Aorta (tissue), 5 donors: ENCODE data around the gene NUAK2. TPM values are rescaled to one million over a fixed set of nuclear protein-coding genes. Genes with fewer than 3 reads are reported as not detected.

Source experiments
- ATAC-seq: fragments of 200-7000 bp; cut with Tn5 transposase; one replicate; pipeline ENCODE4 v1.9.1; 2022; ENCODE audit warnings: moderate library complexity; ENCODE audit not compliant: low FRiP score
- DNase-seq, 2 donors: peaks; one replicate each; pipeline ENCODE4 v3.0.0-alpha.2; 2020
- H3K27ac ChIP-seq, 2 donors: one replicate each; pipeline ENCODE4 v1.5.1; 2013; ENCODE audit warnings: low read length in 2 of 2, mild to moderate bottlenecking in 2 of 2, moderate library complexity in 2 of 2, control low read depth in 1 of 2, inconsistent platforms in 1 of 2, low read depth in 1 of 2
- H3K27me3 ChIP-seq, 2 donors: one replicate each; pipeline ENCODE4 v1.6.1; 2013; ENCODE audit warnings: control low read depth in 1 of 2, low read length in 1 of 2, mild to moderate bottlenecking in 1 of 2, moderate library complexity in 1 of 2; ENCODE audit not compliant: insufficient read depth in 2 of 2, control insufficient read depth in 1 of 2
- H3K36me3 ChIP-seq, 2 donors: one replicate each; pipeline ENCODE4 v1.6.1; 2013; ENCODE audit warnings: control low read depth in 1 of 2, low read length in 1 of 2, mild to moderate bottlenecking in 1 of 2; ENCODE audit not compliant: insufficient read depth in 2 of 2, control insufficient read depth in 1 of 2
- H3K4me1 ChIP-seq, 2 donors: one replicate each; pipeline ENCODE4 v1.6.1; 2013; ENCODE audit warnings: low read length in 2 of 2, control low read depth in 1 of 2, mild to moderate bottlenecking in 1 of 2, moderate library complexity in 1 of 2; ENCODE audit not compliant: insufficient read depth in 2 of 2, control insufficient read depth in 1 of 2
- H3K4me3 ChIP-seq, 2 donors: one replicate each; pipeline ENCODE4 v1.5.1; 2013; ENCODE audit warnings: low read length in 2 of 2, control low read depth in 1 of 2, mild to moderate bottlenecking in 1 of 2
- H3K9me3 ChIP-seq: one replicate; pipeline ENCODE4 v1.6.1; 2013; ENCODE audit warnings: mild to moderate bottlenecking, low read length; ENCODE audit not compliant: control insufficient read depth
- WGBS, 2 donors: extraction: QIAGEN DNeasy Blood & Tissue Kit; methylation state at CpG; one replicate each; pipeline ENCODE4 v1.1.7; 2013; 5-methylcytosine and 5-hydroxymethylcytosine counted together
- intact Hi-C, 2 donors: fragments of 100-400 bp; cut with DNase I; formaldehyde crosslinking; loops; one replicate each; pipeline versions ENCODE4 v1.14.2 to v1.15.0; 2022
- polyA plus RNA-seq, 2 donors: library from polyadenylated mRNA; stranded (reverse); fragments of 200-250 nt; gene quantifications; one replicate each; pipeline ENCODE4 v1.2.3, GENCODE V29; 2013
- total RNA-seq, 2 donors: library from RNA; stranded (reverse); fragmentation: NEBNext Ultra II Directional; extraction: Animal tissue kit (Norgen Biotek cat#: 25700); gene quantifications; one replicate each; pipeline ENCODE4 v1.2.1, GENCODE V29; 2021
- donor health status: healthy with polysubstance abuse.
- donor health status: Bipolar disorder and iron deficiency.
- donor health status: DM: no; HTN: no; CAD: no.
- donor health status: DM: no; HTN: no; CAD: no.
- donor health status: DM: yes; HTN: yes; CAD: no.

The NUAK2 gene
- total and polyA plus RNA-seq, 4 donors: 0.49 to 3.0 (median 2.1) TPM

DNA sequence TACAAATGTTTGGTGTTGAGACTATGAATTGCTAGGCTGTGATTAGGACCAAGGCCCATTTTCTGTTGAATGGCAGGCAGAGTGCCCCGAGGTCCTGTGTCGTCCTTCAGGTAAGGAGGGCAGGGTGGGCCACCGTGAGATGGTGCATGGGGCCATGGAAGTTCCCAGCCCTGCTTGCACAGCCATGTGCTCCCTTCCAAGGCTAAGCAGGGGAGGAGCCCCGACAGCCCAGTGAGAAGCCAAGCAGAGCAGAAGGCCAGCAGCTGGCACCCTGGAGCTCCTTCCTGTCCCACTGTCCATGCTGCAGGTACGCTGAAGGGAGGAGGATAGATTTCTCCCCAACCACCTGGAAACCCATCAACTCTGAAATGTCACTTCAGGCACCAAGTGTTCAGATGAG is 8.2 kb upstream of the NUAK2 start:
- H3K27ac ChIP-seq: no peak overlapping the region
- no peaks in the 10 kb centered on the region for H3K27me3 ChIP-seq
- no peaks in the 10 kb centered on the region for H3K4me1 ChIP-seq
- no peaks in the 10 kb centered on the region for H3K9me3 ChIP-seq
- no peak overlapping the region for H3K4me3 ChIP-seq
- WGBS, 2 donors: 81 to 89% methylated on average over 5 of the region's 5 CpGs
- DNase-seq: no peak
- ATAC-seq: peak; percentile 12
- intact Hi-C loops: loop anchor here in 1 of 2 donors (10.0 kb wide), 1 partner anchor 195 kb away; no protein-coding TSS in a partner anchor
- H3K36me3 ChIP-seq: no peaks in the 10 kb centered on the region

DNA sequence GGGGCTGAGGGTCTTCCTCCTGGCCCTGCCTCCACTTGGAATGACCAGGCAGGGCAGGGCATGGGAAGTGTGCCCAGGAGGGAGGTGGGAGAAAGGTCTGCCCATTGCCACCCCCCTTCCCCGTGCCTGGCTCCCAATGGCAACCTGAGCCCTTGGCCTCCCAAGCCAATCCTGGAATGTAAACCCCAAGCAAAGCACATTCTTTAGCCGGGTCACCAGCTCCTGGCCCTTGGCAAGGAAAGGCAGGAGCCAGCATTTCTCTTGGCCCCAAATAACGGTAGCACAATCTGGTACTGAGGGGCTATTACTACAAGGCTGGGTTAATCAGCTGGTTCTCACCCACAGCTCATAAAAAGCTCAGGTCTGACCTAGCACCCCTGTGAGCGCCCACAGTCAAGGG is 6.9 kb upstream of the NUAK2 start:
- Histone ChIP-seq H3K36me3 (no peaks in the 10 kb centered on the region), H3K27ac (no peak overlapping the region), H3K27me3 (no peaks in the 10 kb centered on the region), H3K9me3 (no peaks in the 10 kb centered on the region), H3K4me3 (no peak overlapping the region), H3K4me1 (no peaks in the 10 kb centered on the region)
- intact Hi-C loops: no loop called here
- 49 to 52% methylated on average over 4 of the region's 4 CpGs for WGBS, 2 donors
- DNase-seq (no peak), ATAC-seq (no peak)

DNA sequence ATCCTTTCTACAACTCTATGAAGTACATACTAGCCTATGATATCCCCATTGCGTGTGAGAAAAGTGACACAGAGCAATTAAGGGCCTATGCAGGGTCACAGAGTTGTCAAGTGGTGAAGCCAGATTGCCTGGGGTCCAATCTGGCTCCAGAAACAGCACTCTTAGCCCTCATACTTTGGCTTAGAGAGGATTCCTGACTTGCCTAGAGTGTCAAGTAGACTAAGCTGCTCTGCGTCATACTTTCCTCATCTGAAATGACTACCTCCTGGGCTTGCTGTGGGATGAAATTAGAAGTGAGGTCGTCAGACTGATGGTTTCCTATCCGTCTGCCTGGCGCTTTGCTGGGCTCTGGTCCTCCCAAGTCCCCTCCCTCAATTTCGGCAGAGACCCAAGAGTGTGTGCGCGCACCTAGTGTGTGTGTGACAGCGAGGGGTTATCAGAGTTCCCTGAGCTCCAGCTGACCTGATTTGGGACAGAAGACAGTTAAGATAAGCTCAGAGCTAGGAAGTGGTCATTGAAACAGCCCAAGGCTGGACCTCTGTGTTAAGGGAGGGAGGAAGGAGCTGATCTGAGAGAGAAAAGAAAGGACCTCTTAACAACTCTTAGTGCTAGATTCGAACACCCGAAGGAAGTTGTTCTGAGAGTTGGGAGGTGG is 5.4 kb upstream of the NUAK2 start:
- Histone ChIP-seq H3K4me3 (no peak overlapping the region), H3K27me3 (no peaks in the 10 kb centered on the region), H3K27ac (no peak overlapping the region), H3K9me3 (no peaks in the 10 kb centered on the region), H3K4me1 (no peaks in the 10 kb centered on the region), H3K36me3 (no peaks in the 10 kb centered on the region)
- 76 to 83% methylated on average over 11 of the region's 11 CpGs for WGBS, 2 donors
- intact Hi-C loops: no loop called here
- DNase-seq: no peak
- no peak for ATAC-seq

GRCh38 chr1:205325334-205325884 is 3.9 kb upstream of the NUAK2 start:
- Histone ChIP-seq H3K27me3 (no peaks in the 10 kb centered on the region), H3K9me3 (no peaks in the 10 kb centered on the region), H3K27ac (no peak overlapping the region), H3K4me3 (no peak overlapping the region), H3K4me1 (no peaks in the 10 kb centered on the region), H3K36me3 (no peaks in the 10 kb centered on the region)
- DNase-seq (no peak), ATAC-seq (peak; percentile 55)
- intact Hi-C loops: loop anchor here (1.0 to 2.0 kb wide), 2 partner anchors 52 to 53 kb away; no protein-coding TSS in a partner anchor
- 31 to 34% methylated on average over 6 of the region's 6 CpGs for WGBS, 2 donors

GRCh38 chr1:205324781-205325180 is 3.2 kb upstream of the NUAK2 start:
- WGBS, 2 donors: 54 to 61% methylated on average over 6 of the region's 6 CpGs
- no peak for ATAC-seq
- intact Hi-C loops: loop anchor here (1.0 to 2.0 kb wide), 2 partner anchors 51 to 52 kb away; no protein-coding TSS in a partner anchor

GRCh38 chr1:205323794-205324193 is 2.2 kb upstream of the NUAK2 start:
- Histone ChIP-seq H3K27me3 (no peaks in the 10 kb centered on the region), H3K4me3 (no peak overlapping the region), H3K9me3 (no peaks in the 10 kb centered on the region), H3K4me1 (no peaks in the 10 kb centered on the region), H3K36me3 (no peaks in the 10 kb centered on the region), H3K27ac (no peak overlapping the region)
- intact Hi-C loops: loop anchor here in 1 of 2 donors (2.0 kb wide), 1 partner anchor 51 kb away; no protein-coding TSS in a partner anchor
- no peak for ATAC-seq
- WGBS, 2 donors: 92 to 98% methylated on average over 6 of the region's 6 CpGs
- no peak for DNase-seq

More at GRCh38 chr1:205324781-205325180, 3.2 kb upstream of the NUAK2 start:
- no peak overlapping the region for H3K27ac ChIP-seq
- H3K36me3 ChIP-seq: no peaks in the 10 kb centered on the region
- DNase-seq: no peak
- H3K27me3 ChIP-seq: no peaks in the 10 kb centered on the region
- H3K9me3 ChIP-seq: no peaks in the 10 kb centered on the region
- H3K4me1 ChIP-seq: no peaks in the 10 kb centered on the region
- no peak overlapping the region for H3K4me3 ChIP-seq

DNA sequence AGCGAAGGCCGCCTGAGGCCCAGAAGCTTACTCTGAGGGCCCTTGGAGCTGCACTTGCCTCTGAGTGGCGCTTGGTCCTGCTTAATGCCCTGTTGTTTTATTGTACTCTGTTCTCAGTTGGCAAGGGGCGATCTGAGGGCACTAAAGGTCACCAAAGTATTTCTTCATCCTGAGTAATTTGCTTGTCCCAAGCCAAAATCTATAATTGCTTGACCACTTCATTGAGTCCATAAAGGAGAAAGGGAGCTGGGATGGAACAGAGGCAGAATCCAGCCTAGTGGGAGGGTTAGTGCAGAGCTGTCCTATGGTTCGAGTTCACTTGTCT is 376 bp upstream of the NUAK2 start:
- ATAC-seq (no peak), DNase-seq (no peak)
- Histone ChIP-seq H3K4me3 (no peak overlapping the region), H3K36me3 (no peaks in the 10 kb centered on the region), H3K4me1 (no peaks in the 10 kb centered on the region), H3K27me3 (no peaks in the 10 kb centered on the region), H3K9me3 (no peaks in the 10 kb centered on the region), H3K27ac (no peak overlapping the region)
- WGBS, 2 donors: 65 to 66% methylated on average over 5 of the region's 5 CpGs
- intact Hi-C loops: no loop called here

DNA sequence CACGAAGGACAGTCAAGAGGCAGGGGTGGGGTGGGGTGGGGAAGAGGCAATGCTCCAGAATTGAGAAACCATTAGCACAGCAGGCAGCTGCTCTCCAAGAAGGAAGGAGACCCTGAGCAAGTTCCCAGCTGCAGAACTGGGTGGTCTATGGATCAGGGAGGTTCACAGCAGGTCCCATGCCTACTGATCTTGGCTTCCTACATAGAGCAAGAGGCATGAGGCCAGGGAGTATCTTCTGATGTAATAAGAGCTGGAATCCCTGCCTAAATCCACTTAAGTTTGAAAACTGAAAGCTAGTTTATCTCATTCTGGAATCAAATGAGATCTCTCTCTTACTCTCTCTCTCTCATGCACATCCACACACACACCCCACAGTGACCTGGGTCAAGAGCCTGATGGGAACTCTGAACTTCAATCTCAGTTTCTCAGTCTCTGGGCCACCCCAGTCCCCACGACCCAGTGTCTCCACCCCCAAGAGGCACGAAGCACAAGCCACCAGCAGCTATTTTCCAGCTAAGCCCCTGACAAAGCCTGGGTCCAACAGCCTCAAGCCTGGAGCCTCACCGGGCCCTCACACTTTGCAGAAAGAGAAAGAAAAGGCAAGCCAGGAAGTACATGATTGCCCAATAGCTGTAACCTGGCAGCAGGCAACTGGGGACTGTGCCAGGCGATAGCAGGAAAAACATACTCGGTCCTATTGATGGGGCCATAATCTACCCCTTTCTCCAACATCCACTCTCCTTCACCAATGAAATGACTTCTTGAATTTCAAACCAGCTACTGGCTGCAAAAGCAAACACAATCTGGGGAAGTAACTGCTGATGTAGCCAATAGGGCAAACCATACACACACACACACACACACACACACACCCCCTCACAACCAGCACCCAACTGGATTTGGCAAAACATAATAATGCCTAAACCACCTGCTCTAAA is 2.2 kb downstream of the NUAK2 start:
- DNase-seq (peak in 1 of 2 donors; percentile 73), ATAC-seq (peak; percentile 45)
- Histone ChIP-seq H3K27ac (no peak overlapping the region), H3K4me3 (no peak overlapping the region), H3K4me1 (no peaks in the 10 kb centered on the region), H3K36me3 (no peaks in the 10 kb centered on the region), H3K27me3 (no peaks in the 10 kb centered on the region), H3K9me3 (no peaks in the 10 kb centered on the region)
- WGBS, 2 donors: 26 to 28% methylated on average over 6 of the region's 6 CpGs
- intact Hi-C loops: no loop called here
